ENCODE results near the gene VPS13D. TPM values are rescaled to one million over a fixed set of nuclear protein-coding genes. Genes with fewer than 3 reads are reported as not detected.

The VPS13D gene
- total and polyA plus RNA-seq, 2 experiments from 2014 or later, result 10.7 to 34.9 TPM

- Histone ChIP-seq H3K79me2 (replicated peaks; ENCODE audit: insufficient read depth) (no peaks in the 10 kb centered on the region), H3K9me2 (ENCODE audit: insufficient read depth) (no peaks in the 10 kb centered on the region), H3K27me3 (ENCODE audit: insufficient read depth) (no peaks in the 10 kb centered on the region), H4K20me1 (replicated peaks; ENCODE audit: insufficient read depth) (0 out of 2 replicates have a peak, but pooled peaks cover 2% of the 10 kb centered on the region), H3K36me3 (ENCODE audit: insufficient read depth) (no peaks in the 10 kb centered on the region), H3F3A (replicated peaks; ENCODE audit: low read depth) (no peaks in the 10 kb centered on the region), H3K4me2 (no peak overlapping the region), H3K4me3 (no peak overlapping the region), H2AFZ (no peak overlapping the region), H3K4me1 (ENCODE audit: insufficient read depth) (no peaks in the 10 kb centered on the region), H3K27ac (ENCODE audit: low read depth) (no peak overlapping the region)
- H3K36me3 Mint-ChIP-seq (ENCODE audit: low read depth), result no peaks in the 10 kb centered on the region
- ATAC-seq (no peak), DNase-seq (ENCODE audit: low spot score) (no peak)
- peaks cover 4% of the 10 kb centered on the region for H3K27me3 Mint-ChIP-seq (ENCODE audit: insufficient read depth, low read depth, poor library complexity)
- H3K9me3 Mint-ChIP-seq, result no peaks in the 10 kb centered on the region
- H3K4me1 Mint-ChIP-seq, result peaks cover 15% of the 10 kb centered on the region
- H3K27ac Mint-ChIP-seq, result no peak overlapping the region
- no peak overlapping the region for H3K4me3 Mint-ChIP-seq
- no peak for TF ChIP-seq JUNB (IDR thresholded peaks at IDR 0.05; ENCODE audit: unreplicated experiment)
- TF ChIP-seq ETS1 (IDR thresholded peaks at IDR 0.05), result no peak
- no peak for TF ChIP-seq ZNF114 (CRISPR knock-in tag; IDR thresholded peaks at IDR 0.05)
- no peak for TF ChIP-seq EZH2phosphoT487 (IDR thresholded peaks at IDR 0.05; ENCODE audit: unreplicated experiment)
- TF ChIP-seq CREB1 (CRISPR knock-in tag; IDR thresholded peaks at IDR 0.05; ENCODE audit: low read depth), result no peak
- no peak for TF ChIP-seq STAT1 (IDR thresholded peaks at IDR 0.05; ENCODE audit: unreplicated experiment)
- TF ChIP-seq ZNF331 (CRISPR knock-in tag; IDR thresholded peaks at IDR 0.05; ENCODE audit: low read depth), result no peak
- TF ChIP-seq NANOG (IDR thresholded peaks at IDR 0.05; ENCODE audit: borderline replicate concordance), result no peak
- TF ChIP-seq CTCF (conservative IDR thresholded peaks at IDR 0.05; ENCODE audit: low read depth in 2 of 2), result no peak
- no peak for TF ChIP-seq REST (IDR thresholded peaks at IDR 0.05; ENCODE audit: unreplicated experiment)
- TF ChIP-seq EZH2 (IDR thresholded peaks at IDR 0.05; ENCODE audit: low read depth, unreplicated experiment), result no peak
- TF ChIP-seq POLR2AphosphoS5 (IDR thresholded peaks at IDR 0.05; ENCODE audit: low read depth), result no peak
- no peak for TF ChIP-seq ZNF462 (CRISPR knock-in tag; IDR thresholded peaks at IDR 0.05)
Measured at GRCh38 chr1:12502336-12503109, 272.7 kb downstream of the VPS13D start.

Measured in GM23338 (cell line).